ENCODE measurements around the gene EXOSC2.

EXOSC2 gene

DNA sequence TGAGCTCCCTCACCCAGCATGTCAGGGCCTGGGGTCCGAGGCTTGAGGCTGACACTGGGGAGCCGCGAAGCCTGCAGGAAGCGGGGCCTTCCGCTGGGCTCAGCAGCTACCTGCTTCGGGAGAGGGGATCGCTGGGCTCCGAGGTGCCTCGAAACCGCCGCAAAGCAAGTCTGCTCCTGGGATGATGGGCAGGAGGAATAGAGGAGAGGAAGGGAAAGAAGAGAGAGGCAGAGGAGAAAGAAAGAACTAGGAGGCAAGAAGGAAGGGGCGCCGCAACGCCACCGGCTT is 30.7 kb upstream of the EXOSC2 start:
- Histone ChIP-seq H3K27me3 (ENCODE audit: control insufficient read depth, insufficient read depth, low read length) (peaks cover 98% of the 10 kb centered on the region), H3K36me3 (ENCODE audit: control insufficient read depth, insufficient read depth, low read length) (no peaks in the 10 kb centered on the region), H3K9me3 (ENCODE audit: control insufficient read depth, low read length) (no peaks in the 10 kb centered on the region), H3K4me1 (ENCODE audit: control insufficient read depth, insufficient read depth, low read length) (peaks cover 9% of the 10 kb centered on the region), H3K4me3 (ENCODE audit: low read length) (no peak overlapping the region), H3K9ac (ENCODE audit: low read length) (no peak overlapping the region)

DNA sequence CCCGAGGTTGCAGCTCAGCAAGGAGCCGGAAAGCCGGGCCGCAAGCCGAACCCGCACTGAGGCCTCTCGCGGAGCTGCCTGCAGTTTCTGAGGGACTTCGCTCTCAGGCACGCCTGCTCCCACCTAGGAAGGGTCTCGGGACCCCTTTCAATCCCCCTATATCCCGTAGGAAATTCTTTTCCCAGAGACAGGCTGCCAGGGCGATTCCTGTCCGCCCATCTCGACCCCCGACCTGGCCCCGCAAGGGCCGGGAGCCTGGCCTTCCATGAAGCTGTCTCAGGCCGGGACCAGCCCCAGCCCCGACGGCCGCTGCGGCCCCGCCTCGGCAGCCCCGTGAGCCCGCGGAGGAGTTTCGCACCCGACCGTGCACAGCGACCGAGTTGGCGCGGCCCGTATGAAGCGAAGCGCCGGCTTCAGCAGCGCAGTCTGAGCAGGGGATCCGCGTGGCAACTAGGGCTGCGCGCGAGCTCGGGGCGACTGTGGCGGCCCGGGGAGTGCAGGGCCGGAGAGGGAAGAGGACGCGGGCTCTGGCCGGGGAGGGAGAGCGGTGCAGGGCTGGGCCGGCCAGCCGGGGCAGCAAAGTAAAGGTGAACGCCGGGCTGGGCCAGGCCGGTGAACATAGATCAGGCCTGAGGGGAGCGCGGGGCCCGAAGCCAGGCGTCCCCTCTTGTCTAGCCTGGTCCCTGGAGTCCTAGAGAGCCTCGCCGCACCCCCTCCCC is 30.2 kb upstream of the EXOSC2 start:
- Histone ChIP-seq H3K9me3 (ENCODE audit: control insufficient read depth, low read length) (no peaks in the 10 kb centered on the region), H3K36me3 (ENCODE audit: control insufficient read depth, insufficient read depth, low read length) (no peaks in the 10 kb centered on the region), H3K4me1 (ENCODE audit: control insufficient read depth, insufficient read depth, low read length) (peaks cover 9% of the 10 kb centered on the region), H3K4me3 (ENCODE audit: low read length) (no peak overlapping the region), H3K27me3 (ENCODE audit: control insufficient read depth, insufficient read depth, low read length) (peaks cover 98% of the 10 kb centered on the region), H3K9ac (ENCODE audit: low read length) (no peak overlapping the region)

DNA sequence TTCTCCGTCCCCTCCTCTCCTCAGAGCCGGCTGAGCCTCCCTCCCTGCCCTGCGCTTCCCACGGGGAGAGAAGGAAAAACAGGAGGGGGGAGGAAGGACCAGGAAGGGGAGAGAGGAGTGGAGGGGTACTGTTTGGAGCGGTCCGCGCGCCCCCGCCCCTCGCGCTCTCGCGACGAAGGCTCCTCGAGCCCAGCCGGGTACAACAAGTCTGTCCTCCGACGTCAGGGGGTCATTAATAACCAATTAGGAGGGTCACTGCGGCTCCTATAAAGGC is 29.7 kb upstream of the EXOSC2 start:
- H3K36me3 ChIP-seq (ENCODE audit: control insufficient read depth, insufficient read depth, low read length), result no peaks in the 10 kb centered on the region
- no peaks in the 10 kb centered on the region for H3K9me3 ChIP-seq (ENCODE audit: control insufficient read depth, low read length)
- H3K27me3 ChIP-seq (ENCODE audit: control insufficient read depth, insufficient read depth, low read length), result peaks cover 96% of the 10 kb centered on the region
- H3K4me1 ChIP-seq (ENCODE audit: control insufficient read depth, insufficient read depth, low read length), result peaks cover 9% of the 10 kb centered on the region
- no peak overlapping the region for H3K9ac ChIP-seq (ENCODE audit: low read length)
- H3K4me3 ChIP-seq (ENCODE audit: low read length), result no peak overlapping the region

DNA sequence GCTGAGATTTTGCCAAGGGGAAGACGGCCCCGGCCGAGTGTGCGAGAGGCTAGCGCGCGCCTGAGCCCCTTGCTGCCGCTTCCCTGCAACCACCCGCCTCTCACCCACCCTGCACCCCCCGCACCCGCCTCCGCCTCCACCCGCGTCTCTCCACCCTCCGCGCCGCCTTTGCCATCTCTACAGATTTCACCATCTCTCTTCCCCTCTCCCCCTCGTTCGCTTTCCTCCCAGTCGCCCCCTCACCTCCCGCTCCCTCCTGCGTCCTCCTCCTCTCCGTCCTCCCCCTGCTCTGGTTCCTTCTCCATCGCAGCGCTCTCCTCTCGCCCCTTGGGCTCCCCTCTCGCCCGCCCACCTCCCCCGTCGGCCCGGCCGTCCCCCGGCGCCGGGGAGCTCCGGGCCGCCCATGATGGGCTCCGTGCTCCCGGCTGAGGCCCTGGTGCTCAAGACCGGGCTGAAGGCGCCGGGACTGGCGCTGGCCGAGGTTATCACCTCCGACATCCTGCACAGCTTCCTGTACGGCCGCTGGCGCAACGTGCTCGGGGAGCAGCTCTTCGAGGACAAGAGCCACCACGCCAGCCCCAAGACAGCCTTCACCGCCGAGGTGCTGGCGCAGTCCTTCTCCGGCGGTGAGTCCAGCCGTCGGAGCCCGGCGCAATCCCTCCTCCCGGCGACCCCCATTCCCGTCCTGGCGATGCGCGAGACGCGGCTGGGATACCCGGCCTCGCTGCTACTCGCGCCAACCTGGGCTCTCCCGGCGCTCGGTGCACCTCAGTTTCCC is 29.1 kb upstream of the EXOSC2 start, which contains the start of gene PRDM12:
PRDM12 (plus strand) TSS at position 344 of the 778 bp plus-strand sequence; CDS start at position 404, 60 bp downstream.
- Histone ChIP-seq H3K9me3 (ENCODE audit: control insufficient read depth, low read length) (no peaks in the 10 kb centered on the region), H3K9ac (ENCODE audit: low read length) (no peak within 1 kb of the TSS), H3K4me3 (ENCODE audit: low read length) (no peak within 1 kb of the TSS), H3K27me3 (ENCODE audit: control insufficient read depth, insufficient read depth, low read length) (peaks cover 91% of the 10 kb centered on the region), H3K36me3 (ENCODE audit: control insufficient read depth, insufficient read depth, low read length) (no peaks in the 10 kb centered on the region), H3K4me1 (ENCODE audit: control insufficient read depth, insufficient read depth, low read length) (peaks cover 9% of the 10 kb centered on the region)

DNA sequence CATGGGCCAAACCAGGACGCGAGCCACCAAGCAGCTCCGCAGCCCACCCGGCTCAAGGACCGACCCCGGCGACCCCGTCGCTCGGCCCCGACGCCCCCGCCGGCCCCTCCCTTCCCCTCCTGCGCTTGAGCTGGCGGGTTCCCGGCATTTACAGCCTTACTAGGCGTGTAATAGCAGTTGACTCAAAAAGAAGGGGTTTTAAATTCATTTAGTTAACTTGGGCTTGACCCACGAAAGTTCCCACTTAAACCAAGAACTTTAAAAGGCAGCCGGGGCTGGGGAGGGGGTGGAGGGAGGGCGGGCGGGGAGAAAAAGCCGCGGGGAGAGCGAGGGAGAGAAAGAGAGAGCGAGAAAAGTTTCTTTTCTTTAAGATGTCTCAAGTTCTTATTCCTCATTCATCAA is 28.6 kb upstream of the EXOSC2 start:
- Histone ChIP-seq H3K4me1 (ENCODE audit: control insufficient read depth, insufficient read depth, low read length) (peaks cover 9% of the 10 kb centered on the region), H3K9me3 (ENCODE audit: control insufficient read depth, low read length) (no peaks in the 10 kb centered on the region), H3K36me3 (ENCODE audit: control insufficient read depth, insufficient read depth, low read length) (no peaks in the 10 kb centered on the region), H3K27me3 (ENCODE audit: control insufficient read depth, insufficient read depth, low read length) (peaks cover 85% of the 10 kb centered on the region), H3K9ac (ENCODE audit: low read length) (no peak overlapping the region), H3K4me3 (ENCODE audit: low read length) (no peak overlapping the region)

DNA sequence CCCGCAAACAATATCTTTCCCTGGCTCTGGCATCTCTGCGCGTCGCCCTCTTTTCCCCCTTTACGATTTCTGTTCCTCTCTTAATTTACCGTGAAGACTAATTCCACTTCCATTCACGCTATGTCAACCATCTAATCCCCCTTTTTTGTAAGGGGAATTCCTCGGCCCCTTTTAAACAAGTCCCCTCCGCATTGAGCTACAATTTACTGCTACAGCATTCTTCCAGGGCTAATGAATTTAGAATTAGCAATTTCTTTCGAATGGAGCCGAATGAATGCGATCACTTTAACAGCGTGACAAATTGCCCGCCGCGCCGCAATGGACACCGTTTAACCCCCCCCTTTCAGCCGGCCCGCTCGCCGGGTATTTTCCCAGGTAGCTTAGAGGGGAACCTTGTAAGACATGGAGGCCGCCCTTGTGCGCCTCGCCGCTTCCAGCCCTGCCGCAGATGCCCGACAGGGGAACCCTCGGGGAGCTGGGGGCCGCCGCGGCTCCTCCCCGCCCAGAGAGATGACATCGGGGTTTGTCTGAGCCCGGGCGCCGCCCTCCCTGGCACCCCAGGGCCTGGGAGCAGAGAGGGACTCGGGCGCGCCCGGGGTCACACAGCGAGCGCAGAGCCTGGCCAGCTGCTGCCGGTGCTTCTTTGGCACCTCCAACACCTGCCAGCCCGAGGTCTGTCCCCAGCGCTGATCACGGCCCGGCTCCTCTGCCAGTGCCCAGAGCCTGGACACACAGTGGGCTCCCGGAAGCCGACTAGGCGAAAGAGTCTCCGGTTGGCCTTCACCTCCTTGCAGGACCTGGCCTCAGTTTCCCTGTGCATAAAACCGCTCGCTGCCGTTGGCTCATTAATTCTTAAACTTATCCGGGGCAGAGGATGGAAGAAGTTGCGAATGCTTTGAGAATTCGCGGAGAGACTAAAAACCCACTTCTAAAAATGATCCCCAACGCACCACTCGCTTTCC is 27.9 kb upstream of the EXOSC2 start:
- Histone ChIP-seq H3K36me3 (ENCODE audit: control insufficient read depth, insufficient read depth, low read length) (no peaks in the 10 kb centered on the region), H3K4me1 (ENCODE audit: control insufficient read depth, insufficient read depth, low read length) (peaks cover 9% of the 10 kb centered on the region), H3K4me3 (ENCODE audit: low read length) (no peak overlapping the region), H3K9ac (ENCODE audit: low read length) (no peak overlapping the region), H3K27me3 (ENCODE audit: control insufficient read depth, insufficient read depth, low read length) (peaks cover 79% of the 10 kb centered on the region), H3K9me3 (ENCODE audit: control insufficient read depth, low read length) (no peaks in the 10 kb centered on the region)

DNA sequence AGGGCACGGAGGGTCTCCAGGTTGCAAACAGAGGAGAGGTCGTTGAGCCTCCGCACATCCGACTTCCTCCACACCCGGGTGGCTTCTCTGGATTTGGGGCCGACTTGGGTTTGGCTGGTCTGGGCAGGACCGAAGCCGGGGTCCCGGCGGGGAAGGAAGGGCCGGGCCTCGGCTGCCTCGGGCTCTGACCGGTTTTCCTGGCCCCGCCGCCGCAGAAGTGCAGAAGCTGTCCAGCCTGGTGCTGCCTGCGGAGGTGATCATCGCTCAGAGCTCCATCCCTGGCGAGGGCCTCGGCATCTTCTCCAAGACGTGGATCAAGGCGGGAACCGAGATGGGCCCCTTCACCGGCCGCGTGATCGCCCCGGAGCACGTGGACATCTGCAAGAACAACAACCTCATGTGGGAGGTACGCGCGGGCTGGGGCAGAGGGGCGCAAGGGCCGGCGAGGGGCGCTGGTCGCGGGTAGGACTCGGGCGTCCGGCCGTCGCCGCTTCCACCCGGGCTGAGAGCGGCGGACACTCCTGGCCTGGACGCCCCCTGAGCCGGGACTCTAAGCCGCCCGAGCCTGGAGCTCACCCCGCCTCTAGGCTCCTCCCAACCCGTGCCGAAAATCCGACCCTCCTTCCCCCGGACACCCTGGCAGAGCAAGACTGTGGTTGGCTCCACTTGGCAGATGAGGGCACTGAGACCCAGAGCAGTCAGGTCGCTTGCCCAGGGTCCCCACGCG is 27.0 kb upstream of the EXOSC2 start:
- Histone ChIP-seq H3K4me1 (ENCODE audit: control insufficient read depth, insufficient read depth, low read length) (peaks cover 9% of the 10 kb centered on the region), H3K9me3 (ENCODE audit: control insufficient read depth, low read length) (no peaks in the 10 kb centered on the region), H3K4me3 (ENCODE audit: low read length) (no peak overlapping the region), H3K36me3 (ENCODE audit: control insufficient read depth, insufficient read depth, low read length) (no peaks in the 10 kb centered on the region), H3K9ac (ENCODE audit: low read length) (no peak overlapping the region), H3K27me3 (ENCODE audit: control insufficient read depth, insufficient read depth, low read length) (peaks cover 71% of the 10 kb centered on the region)

DNA sequence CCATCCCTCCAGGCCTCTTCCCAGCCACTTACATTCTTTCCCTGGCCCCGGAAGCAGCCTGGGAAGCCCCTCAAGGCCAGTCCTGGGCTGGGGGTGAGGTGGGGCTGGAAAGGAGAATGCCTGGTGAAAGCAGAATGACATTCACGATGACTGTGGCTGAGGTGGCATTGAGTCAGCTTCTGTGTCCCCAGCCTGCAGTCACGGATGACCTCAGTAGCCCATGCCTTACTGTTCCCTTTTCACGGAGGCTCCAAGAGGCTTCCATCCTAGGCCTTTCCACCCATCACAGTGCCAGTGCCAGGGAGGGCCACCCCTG is 26.5 kb upstream of the EXOSC2 start:
- peaks cover 9% of the 10 kb centered on the region for H3K4me1 ChIP-seq (ENCODE audit: control insufficient read depth, insufficient read depth, low read length)
- H3K27me3 ChIP-seq (ENCODE audit: control insufficient read depth, insufficient read depth, low read length), result peaks cover 66% of the 10 kb centered on the region
- H3K9ac ChIP-seq (ENCODE audit: low read length), result no peak overlapping the region
- H3K4me3 ChIP-seq (ENCODE audit: low read length), result no peak overlapping the region
- no peaks in the 10 kb centered on the region for H3K36me3 ChIP-seq (ENCODE audit: control insufficient read depth, insufficient read depth, low read length)
- H3K9me3 ChIP-seq (ENCODE audit: control insufficient read depth, low read length), result no peaks in the 10 kb centered on the region

DNA sequence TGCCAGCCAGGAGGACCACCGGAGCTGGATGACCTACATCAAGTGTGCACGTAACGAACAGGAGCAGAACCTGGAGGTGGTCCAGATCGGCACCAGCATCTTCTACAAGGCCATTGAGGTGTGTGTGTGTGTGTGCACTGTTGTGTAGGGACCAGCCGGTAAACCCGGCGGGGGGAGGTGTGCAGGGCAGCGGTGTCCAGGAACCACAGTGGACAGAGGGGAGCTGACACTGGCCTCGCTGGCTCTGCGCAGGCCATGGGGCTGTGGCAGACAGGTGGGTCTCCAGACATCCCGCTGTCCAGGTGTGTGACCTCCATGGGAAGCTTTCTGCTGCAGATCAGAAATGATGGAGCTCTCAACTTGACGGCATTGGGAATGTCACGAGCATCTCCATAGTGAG is 25.4 kb upstream of the EXOSC2 start:
- Histone ChIP-seq H3K9ac (ENCODE audit: low read length) (no peak overlapping the region), H3K4me3 (ENCODE audit: low read length) (no peak overlapping the region), H3K4me1 (ENCODE audit: control insufficient read depth, insufficient read depth, low read length) (peaks cover 7% of the 10 kb centered on the region), H3K27me3 (ENCODE audit: control insufficient read depth, insufficient read depth, low read length) (peaks cover 54% of the 10 kb centered on the region), H3K9me3 (ENCODE audit: control insufficient read depth, low read length) (no peaks in the 10 kb centered on the region), H3K36me3 (ENCODE audit: control insufficient read depth, insufficient read depth, low read length) (no peaks in the 10 kb centered on the region)

DNA sequence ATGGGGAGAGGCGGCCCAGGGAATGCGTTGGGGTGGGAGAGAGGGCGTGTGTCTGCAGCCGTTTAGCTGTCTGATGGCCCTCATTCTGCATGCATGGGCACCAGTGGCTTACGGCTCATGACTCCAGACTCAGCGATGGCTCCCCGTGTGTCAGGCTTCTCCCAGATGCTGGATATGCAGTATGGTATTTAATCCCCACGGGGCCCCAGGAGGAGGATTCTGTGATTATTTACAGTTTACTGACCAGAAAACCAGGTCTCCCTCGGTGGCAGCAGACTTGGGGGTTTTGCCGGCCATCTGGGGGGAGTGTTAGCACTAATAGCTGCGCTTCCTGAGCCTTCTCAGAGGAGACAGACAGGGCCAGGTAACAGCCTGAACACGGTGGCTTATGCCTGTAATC is 24.9 kb upstream of the EXOSC2 start:
- Histone ChIP-seq H3K36me3 (ENCODE audit: control insufficient read depth, insufficient read depth, low read length) (no peaks in the 10 kb centered on the region), H3K4me1 (ENCODE audit: control insufficient read depth, insufficient read depth, low read length) (peaks cover 4% of the 10 kb centered on the region), H3K27me3 (ENCODE audit: control insufficient read depth, insufficient read depth, low read length) (peaks cover 50% of the 10 kb centered on the region), H3K4me3 (ENCODE audit: low read length) (no peak overlapping the region), H3K9ac (ENCODE audit: low read length) (no peak overlapping the region), H3K9me3 (ENCODE audit: control insufficient read depth, low read length) (no peaks in the 10 kb centered on the region)

DNA sequence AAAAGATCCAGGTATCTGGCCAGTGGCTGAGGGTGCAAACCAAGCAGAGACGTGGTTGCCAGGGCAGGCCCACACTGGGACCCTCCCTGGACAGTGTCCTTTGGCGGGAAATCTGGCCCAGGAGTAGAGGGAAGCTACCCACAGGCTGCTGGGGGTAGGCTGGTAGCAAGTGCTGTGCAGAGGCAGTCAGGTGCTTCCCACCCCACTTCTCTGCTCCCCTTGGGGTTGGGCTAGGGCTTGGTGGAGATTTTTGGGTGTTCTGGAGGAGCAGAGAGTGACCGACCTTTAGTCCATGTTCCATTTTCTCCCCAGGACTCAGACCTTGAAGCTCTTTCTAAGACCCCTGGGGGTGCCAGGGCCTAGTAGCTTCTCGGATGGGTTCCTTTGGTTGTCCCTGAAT is 23.6 kb upstream of the EXOSC2 start:
- Histone ChIP-seq H3K4me1 (ENCODE audit: control insufficient read depth, insufficient read depth, low read length) (peaks cover 4% of the 10 kb centered on the region), H3K27me3 (ENCODE audit: control insufficient read depth, insufficient read depth, low read length) (peaks cover 37% of the 10 kb centered on the region), H3K9me3 (ENCODE audit: control insufficient read depth, low read length) (no peaks in the 10 kb centered on the region), H3K9ac (ENCODE audit: low read length) (no peak overlapping the region), H3K4me3 (ENCODE audit: low read length) (no peak overlapping the region), H3K36me3 (ENCODE audit: control insufficient read depth, insufficient read depth, low read length) (no peaks in the 10 kb centered on the region)
